ENCODE data around the gene CILP2. TPM values are rescaled to one million over a fixed set of nuclear protein-coding genes. Genes with fewer than 3 reads are reported as not detected.
A peak's percentile ranks its signal among the peaks of the same experiment; 100 is the strongest.

Gene CILP2
- total and polyA plus RNA-seq, 2 experiments from 2014 or later: 4.0 to 21.6 TPM

- Histone ChIP-seq H3K27ac (ENCODE audit: low read depth) (no peak overlapping the region), H2AFZ (no peak overlapping the region), H3K4me1 (ENCODE audit: insufficient read depth) (peaks cover 5% of the 10 kb centered on the region; the same call in 1 of the 2 replicates), H3K9me2 (ENCODE audit: insufficient read depth) (no peaks in the 10 kb centered on the region), H3K36me3 (ENCODE audit: insufficient read depth) (no peaks in the 10 kb centered on the region), H3K4me2 (peak overlapping the region; percentile 91), H3K27me3 (ENCODE audit: insufficient read depth) (peaks cover 33% of the 10 kb centered on the region), H4K20me1 (replicated peaks; ENCODE audit: insufficient read depth) (0 out of 2 replicates have a peak, but pooled peaks cover 5% of the 10 kb centered on the region), H3K79me2 (replicated peaks; ENCODE audit: insufficient read depth) (no peaks in the 10 kb centered on the region), H3F3A (replicated peaks; ENCODE audit: low read depth) (peaks cover 28% of the 10 kb centered on the region), H3K4me3 (peak overlapping the region; percentile 76)
- Mint-ChIP-seq H3K9me3 (no peaks in the 10 kb centered on the region), H3K4me3 (peak overlapping the region; percentile 23; the same call in 2 of the 3 replicates), H3K27ac (no peak overlapping the region), H3K4me1 (peaks cover 18% of the 10 kb centered on the region), H3K36me3 (ENCODE audit: low read depth) (no peaks in the 10 kb centered on the region; the same call in 2 of the 3 replicates), H3K27me3 (ENCODE audit: insufficient read depth, low read depth, poor library complexity) (peaks cover 33% of the 10 kb centered on the region)
- ATAC-seq (no peak), DNase-seq (ENCODE audit: low spot score) (peak; percentile 64)
- TF ChIP-seq POLR2AphosphoS5 (IDR thresholded peaks at IDR 0.05; ENCODE audit: low read depth) (no peak), NANOG (IDR thresholded peaks at IDR 0.05; ENCODE audit: borderline replicate concordance) (no peak), ZNF331 (CRISPR knock-in tag; IDR thresholded peaks at IDR 0.05; ENCODE audit: low read depth) (no peak), CREB1 (CRISPR knock-in tag; IDR thresholded peaks at IDR 0.05; ENCODE audit: low read depth) (no peak), EZH2phosphoT487 (IDR thresholded peaks at IDR 0.05; ENCODE audit: unreplicated experiment) (no peak)
Observed at GRCh38 chr19:19537075-19538048, 703 bp upstream of the CILP2 start.

DNA sequence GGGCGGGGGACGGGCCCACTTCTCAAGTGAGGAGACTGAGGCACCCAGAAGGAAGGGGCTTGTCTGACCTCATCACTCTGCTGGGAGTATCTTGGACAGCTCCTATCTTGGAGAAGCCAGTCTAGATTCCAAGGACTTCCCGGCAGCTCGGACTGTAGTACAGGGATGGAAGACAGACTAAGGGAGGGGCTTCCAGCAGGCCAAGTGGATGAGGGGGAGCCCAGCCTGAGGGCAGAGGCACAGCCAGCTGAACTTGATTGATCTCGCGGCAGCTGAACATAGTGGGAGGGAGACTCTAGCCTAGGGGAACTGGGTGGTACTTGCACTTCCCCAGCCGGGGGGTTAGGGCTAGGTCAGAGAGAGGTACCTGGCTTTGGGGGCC lies 711 bp downstream of the CILP2 start:
- Mint-ChIP-seq H3K4me1 (peaks cover 15% of the 10 kb centered on the region), H3K27ac (no peak overlapping the region), H3K27me3 (ENCODE audit: insufficient read depth, low read depth, poor library complexity) (peaks cover 32% of the 10 kb centered on the region), H3K9me3 (no peaks in the 10 kb centered on the region), H3K4me3 (peak overlapping the region; percentile 63), H3K36me3 (ENCODE audit: low read depth) (no peaks in the 10 kb centered on the region; the same call in 2 of the 3 replicates)
- DNase-seq (ENCODE audit: low spot score): peak; percentile 40
- peak overlapping the region; percentile 91 for H3K4me2 ChIP-seq
- H2AFZ ChIP-seq: no peak overlapping the region; the same call in 1 of the 2 replicates
- H3K36me3 ChIP-seq (ENCODE audit: insufficient read depth): no peaks in the 10 kb centered on the region
- H3K27ac ChIP-seq (ENCODE audit: low read depth): no peak overlapping the region
- peaks cover 19% of the 10 kb centered on the region for H3F3A ChIP-seq (replicated peaks; ENCODE audit: low read depth)
- H3K27me3 ChIP-seq (ENCODE audit: insufficient read depth): peaks cover 33% of the 10 kb centered on the region
- ATAC-seq: no peak; the same call in 2 of the 3 replicates
- no peaks in the 10 kb centered on the region for H3K79me2 ChIP-seq (replicated peaks; ENCODE audit: insufficient read depth)
- H3K9me2 ChIP-seq (ENCODE audit: insufficient read depth): no peaks in the 10 kb centered on the region
- peak overlapping the region; percentile 76 for H3K4me3 ChIP-seq
- 0 out of 2 replicates have a peak, but pooled peaks cover 5% of the 10 kb centered on the region for H4K20me1 ChIP-seq (replicated peaks; ENCODE audit: insufficient read depth)
- H3K4me1 ChIP-seq (ENCODE audit: insufficient read depth): peaks cover 5% of the 10 kb centered on the region; the same call in 1 of the 2 replicates
- TF ChIP-seq STAT1 (IDR thresholded peaks at IDR 0.05; ENCODE audit: unreplicated experiment): no peak
- no peak for TF ChIP-seq POLR2AphosphoS5 (IDR thresholded peaks at IDR 0.05; ENCODE audit: low read depth)
- no peak for TF ChIP-seq JUNB (IDR thresholded peaks at IDR 0.05; ENCODE audit: unreplicated experiment)
- TF ChIP-seq ZNF462 (CRISPR knock-in tag; IDR thresholded peaks at IDR 0.05): no peak
- TF ChIP-seq, protein P1, sequence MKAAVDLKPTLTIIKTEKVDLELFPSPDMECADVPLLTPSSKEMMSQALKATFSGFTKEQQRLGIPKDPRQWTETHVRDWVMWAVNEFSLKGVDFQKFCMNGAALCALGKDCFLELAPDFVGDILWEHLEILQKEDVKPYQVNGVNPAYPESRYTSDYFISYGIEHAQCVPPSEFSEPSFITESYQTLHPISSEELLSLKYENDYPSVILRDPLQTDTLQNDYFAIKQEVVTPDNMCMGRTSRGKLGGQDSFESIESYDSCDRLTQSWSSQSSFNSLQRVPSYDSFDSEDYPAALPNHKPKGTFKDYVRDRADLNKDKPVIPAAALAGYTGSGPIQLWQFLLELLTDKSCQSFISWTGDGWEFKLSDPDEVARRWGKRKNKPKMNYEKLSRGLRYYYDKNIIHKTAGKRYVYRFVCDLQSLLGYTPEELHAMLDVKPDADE (IDR thresholded peaks at IDR 0.05): no peak
- TF ChIP-seq CREB1 (CRISPR knock-in tag; IDR thresholded peaks at IDR 0.05; ENCODE audit: low read depth): no peak
- no peak for TF ChIP-seq EZH2phosphoT487 (IDR thresholded peaks at IDR 0.05; ENCODE audit: unreplicated experiment)
- no peak for TF ChIP-seq NANOG (IDR thresholded peaks at IDR 0.05; ENCODE audit: borderline replicate concordance)
- TF ChIP-seq ZNF331 (CRISPR knock-in tag; IDR thresholded peaks at IDR 0.05; ENCODE audit: low read depth): no peak

All from GM23338 (cell line).